Neuronal stem cell (in vitro differentiated cells): ENCODE results near the gene MASP1.

Experiments used
- DNase-seq: peaks from one replicate; pipeline ENCODE4 v3.0.0-alpha.2; 2013; ENCODE audit warnings: low spot score
- H2AFZ ChIP-seq: one replicate; pipeline ENCODE4 v1.6.1; 2013; ENCODE audit warnings: mild to moderate bottlenecking, low read length, inconsistent platforms
- H2AK5ac ChIP-seq: 2 replicates; pipeline ENCODE4 v1.6.1; 2013; ENCODE audit warnings: low read depth, mild to moderate bottlenecking, inconsistent platforms, low read length, moderate library complexity, mixed read lengths
- H2BK120ac ChIP-seq: 2 replicates; pipeline ENCODE4 v1.6.1; 2013; ENCODE audit warnings: low read depth, mild to moderate bottlenecking, inconsistent platforms, low read length, moderate library complexity, mixed read lengths
- H2BK12ac ChIP-seq: one replicate; pipeline ENCODE4 v1.6.1; 2013; ENCODE audit warnings: low read length, inconsistent platforms
- H2BK15ac ChIP-seq: 2 replicates; pipeline ENCODE4 v1.6.1; 2013; ENCODE audit warnings: mild to moderate bottlenecking, low read length, inconsistent platforms, mixed read lengths
- H2BK5ac ChIP-seq: one replicate; pipeline ENCODE4 v1.6.1; 2013; ENCODE audit warnings: inconsistent platforms, mild to moderate bottlenecking, low read length, moderate library complexity
- H3K14ac ChIP-seq: one replicate; pipeline ENCODE4 v1.6.1; 2013; ENCODE audit warnings: low read length, inconsistent platforms
- H3K18ac ChIP-seq: 2 replicates; pipeline ENCODE4 v1.6.1; 2013; ENCODE audit warnings: low read length, inconsistent platforms
- H3K23ac ChIP-seq: 2 replicates; pipeline ENCODE4 v1.6.1; 2013; ENCODE audit warnings: low read depth, mild to moderate bottlenecking, mixed read lengths, low read length, inconsistent platforms; ENCODE audit not compliant: poor library complexity
- H3K27ac ChIP-seq: replicated peaks from 3 replicates; pipeline ENCODE4 v1.5.1; 2013; ENCODE audit warnings: low read length, inconsistent platforms
- H3K27me3 ChIP-seq, 3 experiments: 2 replicates each; pipeline ENCODE4 v1.6.1; 2013; ENCODE audit warnings: low read length in 3 of 3, mild to moderate bottlenecking in 2 of 3, inconsistent platforms in 1 of 3, low read depth in 1 of 3, mixed read lengths in 1 of 3, moderate library complexity in 1 of 3; ENCODE audit not compliant: control insufficient read depth in 3 of 3, insufficient read depth in 3 of 3
- H3K36me3 ChIP-seq, 2 donors: replicated peaks in 1 of 2; 2 replicates each; pipeline ENCODE4 v1.6.1; 2013; ENCODE audit warnings: low read length in 2 of 2; ENCODE audit not compliant: control insufficient read depth in 2 of 2, insufficient read depth in 2 of 2
- H3K4ac ChIP-seq: 2 replicates; pipeline ENCODE4 v1.6.1; 2013; ENCODE audit warnings: inconsistent platforms, mild to moderate bottlenecking, low read length, moderate library complexity
- H3K4me1 ChIP-seq, 2 donors: 1 replicate in 1 of 2; 2 replicates in 1 of 2; pipeline ENCODE4 v1.6.1; 2013; ENCODE audit warnings: low read length in 2 of 2, low read depth in 1 of 2; ENCODE audit not compliant: control insufficient read depth in 2 of 2, insufficient read depth in 1 of 2
- H3K4me2 ChIP-seq: one replicate; pipeline ENCODE4 v1.6.1; 2013; ENCODE audit warnings: mild to moderate bottlenecking, low read length, inconsistent platforms; ENCODE audit not compliant: insufficient read depth, poor library complexity, severe bottlenecking
- H3K4me3 ChIP-seq, 2 donors: 2 replicates each; pipeline ENCODE4 v1.5.1; 2013; ENCODE audit warnings: low read length in 2 of 2, mild to moderate bottlenecking in 2 of 2, inconsistent platforms in 1 of 2, moderate library complexity in 1 of 2
- H3K79me1 ChIP-seq: one replicate; pipeline ENCODE4 v1.6.1; 2013; ENCODE audit warnings: low read depth, mild to moderate bottlenecking, inconsistent platforms, low read length, moderate library complexity
- H3K9ac ChIP-seq: one replicate; pipeline ENCODE4 v1.6.1; 2013; ENCODE audit warnings: mild to moderate bottlenecking, low read depth, low read length, inconsistent platforms; ENCODE audit not compliant: poor library complexity
- H3K9me3 ChIP-seq, 2 donors: replicated peaks in 1 of 2; 2 replicates each; pipeline versions ENCODE3 to v1.6.1; 2013; ENCODE audit warnings: low read length in 2 of 2, mild to moderate bottlenecking in 2 of 2, inconsistent platforms in 1 of 2, low read depth in 1 of 2, mixed read lengths in 1 of 2, moderate library complexity in 1 of 2; ENCODE audit not compliant: control insufficient read depth in 2 of 2, insufficient read depth in 1 of 2
- H4K8ac ChIP-seq: one replicate; pipeline ENCODE4 v1.6.1; 2013; ENCODE audit warnings: low read depth, mild to moderate bottlenecking, inconsistent platforms, low read length, moderate library complexity
- H4K91ac ChIP-seq: one replicate; pipeline ENCODE4 v1.6.1; 2013; ENCODE audit warnings: low read length, low read depth, mild to moderate bottlenecking, inconsistent platforms; ENCODE audit not compliant: poor library complexity
- WGBS, 2 donors: extraction: QIAGEN DNeasy Blood & Tissue Kit; methylation state at CpG; one replicate each; pipeline ENCODE4 v1.1.7; 2013; ENCODE audit warnings: missing lambda C conversion rate in 2 of 2, mixed read lengths in 1 of 2; ENCODE audit not compliant: insufficient read length in 2 of 2, insufficient replicate concordance in 1 of 2; ENCODE audit errors: extremely low coverage in 2 of 2; 5-methylcytosine and 5-hydroxymethylcytosine counted together

MASP1 gene

GRCh38 chr3:187252311-187252710, 39.2 kb downstream of the MASP1 start:
- H2BK120ac ChIP-seq = no peak overlapping the region
- no peak overlapping the region for H2BK15ac ChIP-seq
- no peak overlapping the region for H3K14ac ChIP-seq
- H2AK5ac ChIP-seq = no peak overlapping the region
- no peak overlapping the region for H2BK5ac ChIP-seq
- H3K79me1 ChIP-seq = no peaks in the 10 kb centered on the region
- H3K4me3 ChIP-seq = no peak overlapping the region
- H3K4me1 ChIP-seq = peaks cover 0 to 2% of the 10 kb centered on the region in 2 donors
- H3K4me2 ChIP-seq = no peak overlapping the region
- no peaks in the 10 kb centered on the region for H3K27me3 ChIP-seq
- no peak overlapping the region for H4K91ac ChIP-seq
- no peak for DNase-seq
- no peak overlapping the region for H3K27ac ChIP-seq
- H3K18ac ChIP-seq = no peak overlapping the region
- H4K8ac ChIP-seq = no peak overlapping the region
- no peak overlapping the region for H2AFZ ChIP-seq
- WGBS, 2 donors = no CpG with 5 or more reads among the region's 4 CpGs
- H3K9me3 ChIP-seq = no peaks in the 10 kb centered on the region
- H3K9ac ChIP-seq = no peak overlapping the region
- H3K23ac ChIP-seq = no peak overlapping the region
- H2BK12ac ChIP-seq = no peak overlapping the region
- H3K36me3 ChIP-seq = no peaks in the 10 kb centered on the region
- H3K4ac ChIP-seq = no peak overlapping the region

- Histone ChIP-seq H3K27ac (no peak overlapping the region), H2BK120ac (no peak overlapping the region), H4K8ac (no peak overlapping the region), H4K91ac (no peak overlapping the region), H3K4me1 (peaks cover 0 to 2% of the 10 kb centered on the region in 2 donors), H3K79me1 (no peaks in the 10 kb centered on the region), H3K4me3 (no peak overlapping the region), H2AFZ (no peak overlapping the region), H3K4me2 (no peak overlapping the region), H3K9ac (no peak overlapping the region), H3K9me3 (no peaks in the 10 kb centered on the region), H2BK5ac (no peak overlapping the region), H3K14ac (no peak overlapping the region), H3K27me3 (no peaks in the 10 kb centered on the region), H3K4ac (no peak overlapping the region), H2BK12ac (no peak overlapping the region), H2AK5ac (no peak overlapping the region), H3K18ac (no peak overlapping the region), H2BK15ac (no peak overlapping the region), H3K36me3 (no peaks in the 10 kb centered on the region), H3K23ac (no peak overlapping the region)
- DNase-seq = no peak
- WGBS, 2 donors = no CpG with 5 or more reads among the region's 3 CpGs
Observed at GRCh38 chr3:187251599-187251998, 39.9 kb downstream of the MASP1 start.

- Histone ChIP-seq H3K27ac (no peak overlapping the region), H3K18ac (no peak overlapping the region), H3K4me1 (peaks cover 0 to 4% of the 10 kb centered on the region in 2 donors), H4K8ac (no peak overlapping the region), H3K4me3 (no peak overlapping the region), H3K9ac (no peak overlapping the region), H3K36me3 (no peaks in the 10 kb centered on the region), H2BK12ac (no peak overlapping the region), H2AK5ac (no peak overlapping the region), H3K14ac (no peak overlapping the region), H3K27me3 (no peaks in the 10 kb centered on the region), H4K91ac (no peak overlapping the region), H2BK120ac (no peak overlapping the region), H2BK15ac (no peak overlapping the region), H3K79me1 (no peaks in the 10 kb centered on the region), H2BK5ac (no peak overlapping the region), H2AFZ (no peak overlapping the region), H3K4ac (no peak overlapping the region), H3K23ac (no peak overlapping the region), H3K9me3 (no peaks in the 10 kb centered on the region), H3K4me2 (no peak overlapping the region)
- no peak for DNase-seq
- WGBS, 2 donors = no CpG with 5 or more reads among the region's 3 CpGs
Observed at GRCh38 chr3:187247398-187247797, 44.1 kb downstream of the MASP1 start.

- no peak overlapping the region for H2BK5ac ChIP-seq
- H3K36me3 ChIP-seq = no peaks in the 10 kb centered on the region
- H3K4me1 ChIP-seq = peaks cover 0 to 2% of the 10 kb centered on the region in 2 donors
- H3K4me3 ChIP-seq = no peak overlapping the region
- H3K27ac ChIP-seq = no peak overlapping the region
- no CpG with 5 or more reads among the region's 2 CpGs for WGBS, 2 donors
- DNase-seq = no peak
- no peak overlapping the region for H2BK15ac ChIP-seq
- H3K27me3 ChIP-seq = no peaks in the 10 kb centered on the region
- H3K14ac ChIP-seq = no peak overlapping the region
- no peak overlapping the region for H3K18ac ChIP-seq
- no peak overlapping the region for H3K4me2 ChIP-seq
- no peaks in the 10 kb centered on the region for H3K9me3 ChIP-seq
- no peak overlapping the region for H2BK120ac ChIP-seq
- no peak overlapping the region for H4K91ac ChIP-seq
- no peaks in the 10 kb centered on the region for H3K79me1 ChIP-seq
- no peak overlapping the region for H3K4ac ChIP-seq
- no peak overlapping the region for H2BK12ac ChIP-seq
- no peak overlapping the region for H3K23ac ChIP-seq
- H2AFZ ChIP-seq = no peak overlapping the region
- no peak overlapping the region for H2AK5ac ChIP-seq
- H4K8ac ChIP-seq = no peak overlapping the region
- H3K9ac ChIP-seq = no peak overlapping the region
Observed at GRCh38 chr3:187243933-187244524, 47.5 kb downstream of the MASP1 start.
